HG02943 (cell line): ENCODE data around the gene FRMD4A.
"Not testable (repeated sequence)": the region's sequence is repeated elsewhere in the genome, so short reads cannot be mapped to it uniquely, and the experiment has no call there.

Experiments used
- ATAC-seq: cut with Tn5 transposase; IDR thresholded peaks from one replicate; pipeline ENCODE4 v1.9.1; 2021; ENCODE audit warnings: mild to moderate bottlenecking, low read depth, moderate library complexity; ENCODE audit not compliant: unreplicated experiment

Gene FRMD4A

GRCh38 chr10:13869295-13869664, 461.4 kb downstream of the FRMD4A start:
- ATAC-seq = no peak

GRCh38 chr10:13868528-13869294, 462.0 kb downstream of the FRMD4A start:
- no peak for ATAC-seq

GRCh38 chr10:13867822-13868221, 462.9 kb downstream of the FRMD4A start:
- no peak for ATAC-seq

- ATAC-seq = no peak
These were observed 464.8 kb downstream of the FRMD4A start for GRCh38 chr10:13865758-13866491.

GRCh38 chr10:13865220-13865619, 465.5 kb downstream of the FRMD4A start:
- ATAC-seq = not testable (repeated sequence)

- no peak for ATAC-seq
These were observed 468.0 kb downstream of the FRMD4A start for GRCh38 chr10:13862546-13863233.

- no peak for ATAC-seq
These were observed 469.8 kb downstream of the FRMD4A start for GRCh38 chr10:13860886-13861285.

- no peak for ATAC-seq
These were observed 470.6 kb downstream of the FRMD4A start for GRCh38 chr10:13859979-13860654.

GRCh38 chr10:13858709-13859108, 472.0 kb downstream of the FRMD4A start:
- ATAC-seq = no peak

- ATAC-seq = no peak
These were observed 473.3 kb downstream of the FRMD4A start for GRCh38 chr10:13857451-13857850.

- ATAC-seq = no peak
These were observed 476.9 kb downstream of the FRMD4A start for GRCh38 chr10:13853854-13854253.

GRCh38 chr10:13852872-13853271, 477.9 kb downstream of the FRMD4A start:
- no peak for ATAC-seq

GRCh38 chr10:13851906-13852305, 478.8 kb downstream of the FRMD4A start:
- no peak for ATAC-seq

GRCh38 chr10:13848520-13849445, 481.9 kb downstream of the FRMD4A start:
- no peak for ATAC-seq

- ATAC-seq = no peak
These were observed 483.5 kb downstream of the FRMD4A start for GRCh38 chr10:13847201-13847631.

- ATAC-seq = no peak
These were observed 484.8 kb downstream of the FRMD4A start for GRCh38 chr10:13845897-13846296.

- no peak for ATAC-seq
These were observed 486.1 kb downstream of the FRMD4A start for GRCh38 chr10:13844651-13845050.

- ATAC-seq = no peak
These were observed 488.6 kb downstream of the FRMD4A start for GRCh38 chr10:13842117-13842516.

GRCh38 chr10:13840036-13840435, 490.7 kb downstream of the FRMD4A start:
- ATAC-seq = no peak
